ENCODE measurements around the gene SAA2.
"Not testable (repeated sequence)": the region's sequence is repeated elsewhere in the genome, so short reads cannot be mapped to it uniquely, and the experiment has no call there.

Gene SAA2

DNA sequence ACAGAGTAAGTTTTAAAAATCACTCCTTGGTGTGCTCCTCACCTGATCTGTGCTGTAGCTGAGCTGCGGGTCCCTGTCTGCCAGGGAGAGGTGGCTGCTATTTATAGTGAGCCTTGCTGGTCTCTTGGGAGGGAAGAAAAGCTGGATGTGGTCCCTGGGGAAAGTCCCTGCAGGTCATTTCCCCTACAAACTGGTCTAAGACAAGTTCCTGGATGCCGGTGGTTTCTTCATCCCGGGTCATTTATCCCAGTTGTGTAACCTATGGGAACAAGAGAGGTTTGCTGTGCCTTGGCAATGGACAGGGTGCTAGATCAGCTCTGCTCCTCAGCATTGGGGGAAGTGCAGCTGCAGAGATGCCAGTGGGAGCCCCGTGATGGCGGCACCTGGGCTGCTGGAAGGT, at the start of gene SAA2:
TSS of gene SAA2 (minus strand) at position 108 of the 400 bp plus-strand sequence. CDS start 657 bp downstream, outside the sequence.
- DNase-seq: no peak

DNA sequence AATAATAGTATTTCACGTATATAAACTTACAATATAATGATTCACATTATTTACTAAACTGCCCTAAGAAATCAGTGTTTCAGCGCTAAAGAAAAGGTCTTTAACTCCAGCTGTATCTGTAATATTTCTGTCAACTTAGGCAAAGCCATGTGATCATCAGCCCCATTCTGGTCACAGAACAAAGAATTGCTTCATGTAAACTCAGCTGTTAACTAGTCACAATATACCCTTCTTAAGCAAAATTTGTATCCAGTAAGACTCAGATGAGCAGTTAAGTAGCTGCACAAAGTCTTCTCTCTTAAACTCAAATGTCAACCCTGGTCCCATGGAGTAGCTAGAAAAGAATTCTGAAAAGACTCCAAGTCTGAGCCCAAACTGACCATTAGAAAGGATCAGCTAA, 46.8 kb upstream of the SAA2 start:
- no peak for DNase-seq

DNA sequence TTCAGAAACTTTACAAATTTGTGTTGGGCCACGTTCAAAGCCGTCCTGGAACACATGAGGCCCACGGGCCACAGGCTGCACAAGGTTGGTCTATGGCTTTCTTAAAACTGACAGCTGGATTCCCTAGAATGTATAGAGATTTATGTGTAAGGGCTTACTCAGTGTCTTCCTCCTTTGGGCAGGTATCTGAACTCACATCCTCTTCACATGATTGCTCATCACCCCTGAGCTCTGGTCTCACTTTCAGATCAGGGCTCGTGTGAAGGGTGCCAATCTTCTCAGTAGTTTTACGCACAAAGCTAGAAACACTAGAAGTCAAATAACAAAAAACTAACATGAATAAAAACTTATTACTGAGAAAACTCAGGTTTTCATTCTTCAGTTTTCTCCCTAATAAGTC, 46.4 kb upstream of the SAA2 start:
- DNase-seq: no peak

DNA sequence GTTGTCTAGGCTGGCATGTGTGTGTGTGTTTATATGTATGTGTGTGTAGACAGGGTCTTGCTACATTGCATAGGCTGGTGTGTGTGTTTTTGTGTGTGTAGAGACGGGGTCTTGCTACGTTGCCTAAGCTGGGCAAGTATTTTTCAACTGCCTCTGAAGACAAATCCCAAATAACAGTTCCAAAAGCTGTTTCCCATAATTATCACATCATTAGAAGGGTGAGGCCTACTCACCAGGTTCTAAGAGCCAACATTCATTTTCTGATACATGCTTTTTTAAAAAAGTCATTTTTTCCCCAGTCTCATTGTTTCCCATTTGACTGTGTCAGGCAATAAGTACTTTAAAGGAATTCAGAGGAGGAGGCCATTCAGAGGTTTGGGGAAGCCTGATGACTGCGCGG, 40.4 kb upstream of the SAA2 start:
- no peak for DNase-seq

DNA sequence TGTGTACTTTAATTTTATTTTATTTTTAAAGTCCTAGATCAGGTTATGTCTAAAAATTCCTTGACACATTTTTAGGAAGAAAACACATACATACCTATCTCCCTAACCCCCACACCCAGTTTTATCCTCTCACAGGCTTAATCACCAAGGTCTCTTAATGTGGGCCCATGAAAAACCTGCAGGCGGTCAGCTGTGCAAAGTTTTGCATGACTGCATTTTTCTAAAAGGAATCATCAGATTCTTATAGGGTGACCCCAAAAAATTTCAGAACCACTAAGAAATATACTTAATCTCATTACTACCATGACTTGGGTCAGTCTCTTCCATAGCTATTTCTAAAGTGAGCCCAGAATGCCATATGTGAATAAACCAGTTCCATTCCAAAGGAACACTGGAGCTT, 37.4 kb upstream of the SAA2 start:
- no peak for DNase-seq

DNA sequence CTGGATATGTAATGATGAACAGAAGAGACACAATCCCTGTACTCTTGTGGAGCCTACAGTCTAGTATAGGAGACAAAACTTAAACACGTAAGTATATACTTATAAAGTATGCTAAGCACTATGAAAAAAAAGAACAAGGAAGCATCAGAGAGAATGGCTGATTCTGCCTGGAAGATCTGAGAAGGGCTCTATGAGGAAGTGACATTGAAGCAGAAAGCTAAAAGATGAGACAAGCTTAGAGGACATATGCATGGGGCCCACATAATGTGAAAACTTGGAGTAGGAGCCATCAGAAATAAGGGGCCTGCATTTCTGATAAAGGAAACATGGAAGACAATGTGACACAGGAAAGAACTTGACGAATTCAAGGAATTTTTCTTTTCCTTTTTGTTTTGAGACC, 34.2 kb upstream of the SAA2 start:
- no peak for DNase-seq

DNA sequence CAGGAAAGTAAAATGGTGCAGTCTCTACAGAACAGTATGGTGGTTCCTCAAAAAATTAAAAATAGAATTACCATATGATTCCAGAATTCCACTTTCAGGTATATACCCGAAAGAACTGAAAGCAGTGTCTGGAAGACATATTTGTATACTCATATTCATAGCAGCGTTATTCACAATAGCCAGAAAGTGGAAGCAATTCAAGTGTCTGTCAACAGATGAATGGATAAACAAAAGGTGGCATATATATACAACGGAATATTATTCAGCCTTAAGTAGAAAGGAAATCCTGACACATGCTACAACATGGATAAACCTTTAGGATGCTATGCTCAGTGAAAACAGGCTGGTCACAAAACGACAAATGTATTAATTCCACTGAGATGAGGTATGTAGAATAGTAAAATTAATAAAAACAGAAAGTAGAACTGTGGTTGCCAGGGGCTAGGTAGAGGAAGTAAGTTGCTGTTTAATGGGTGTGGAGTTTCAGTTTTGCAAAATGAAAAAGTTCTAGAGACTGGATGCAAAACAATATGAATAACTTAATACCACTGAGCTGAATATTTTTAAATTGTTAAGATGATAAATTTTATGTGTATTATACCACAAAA, 32.1 kb upstream of the SAA2 start:
- DNase-seq: no peak

DNA sequence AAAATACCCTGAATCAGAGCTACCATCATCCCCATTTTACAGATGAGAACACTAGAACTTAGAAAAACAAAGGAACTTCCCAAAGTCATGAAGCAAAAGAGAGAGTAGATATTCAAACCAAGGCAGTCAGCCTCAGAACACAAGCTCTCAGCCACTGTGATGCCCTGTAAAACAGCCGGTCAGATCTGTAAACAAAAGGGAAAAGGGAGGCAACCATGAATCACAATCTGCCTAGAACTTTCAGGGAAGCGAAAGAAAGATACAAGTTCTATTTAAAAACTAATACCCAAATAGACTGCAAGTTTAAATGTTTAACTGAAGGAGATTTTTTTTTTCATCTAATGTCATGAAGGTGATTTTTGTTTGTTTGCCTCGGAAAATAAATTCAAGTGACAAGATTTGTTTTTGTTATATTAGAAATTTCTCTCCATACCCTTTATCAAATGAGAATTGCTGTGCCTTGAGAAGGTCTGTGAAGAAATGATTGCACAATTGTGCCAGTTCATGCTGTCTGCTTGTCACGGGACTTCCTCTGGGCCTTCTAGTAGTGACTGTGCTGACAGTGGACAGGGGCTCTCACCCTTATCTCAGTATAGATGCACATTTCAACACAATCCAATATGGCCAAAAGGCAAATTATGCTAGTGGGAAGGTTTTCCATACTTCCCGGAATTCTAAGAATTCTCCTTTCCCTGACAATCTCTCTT, 29.2 kb upstream of the SAA2 start:
- no peak for DNase-seq

DNA sequence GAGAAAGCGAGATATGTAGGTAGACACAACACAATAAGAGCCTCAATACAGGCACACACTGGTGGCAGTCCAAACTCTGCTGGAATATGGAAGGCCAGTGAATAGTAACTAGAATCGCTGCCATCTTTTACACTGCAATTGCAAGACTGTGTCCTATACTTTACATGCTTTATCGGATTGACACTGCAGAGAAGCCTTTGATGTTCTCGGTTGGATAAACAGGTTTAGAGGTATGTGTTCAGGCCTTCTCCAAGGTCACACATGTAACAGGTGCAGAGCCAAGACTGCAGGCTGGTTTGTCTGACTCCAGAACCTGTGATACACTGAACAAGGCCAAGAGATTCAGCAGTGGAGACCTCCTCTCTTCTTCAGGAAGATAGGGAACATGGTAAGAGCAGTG, 22.7 kb upstream of the SAA2 start:
- DNase-seq: no peak

DNA sequence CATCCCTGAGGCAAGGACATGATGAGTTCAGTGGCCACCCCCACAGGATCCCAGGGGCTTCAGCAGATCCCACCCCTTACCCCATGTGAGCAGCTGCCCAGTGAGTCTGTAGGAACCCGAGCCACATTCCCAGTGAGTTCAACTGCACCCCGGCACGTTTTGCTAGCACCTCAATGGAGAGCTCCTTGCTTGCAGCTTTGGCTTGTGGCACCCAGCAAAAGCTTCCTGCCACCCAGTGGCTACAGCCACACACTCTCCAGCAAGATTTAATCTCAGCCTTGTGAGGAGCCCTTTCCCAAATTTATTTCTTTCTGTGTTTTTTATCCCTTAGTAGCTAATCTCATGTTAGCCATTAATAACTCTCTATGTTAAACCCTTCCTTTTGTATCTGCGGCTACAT, 21.6 kb upstream of the SAA2 start:
- DNase-seq: no peak

DNA sequence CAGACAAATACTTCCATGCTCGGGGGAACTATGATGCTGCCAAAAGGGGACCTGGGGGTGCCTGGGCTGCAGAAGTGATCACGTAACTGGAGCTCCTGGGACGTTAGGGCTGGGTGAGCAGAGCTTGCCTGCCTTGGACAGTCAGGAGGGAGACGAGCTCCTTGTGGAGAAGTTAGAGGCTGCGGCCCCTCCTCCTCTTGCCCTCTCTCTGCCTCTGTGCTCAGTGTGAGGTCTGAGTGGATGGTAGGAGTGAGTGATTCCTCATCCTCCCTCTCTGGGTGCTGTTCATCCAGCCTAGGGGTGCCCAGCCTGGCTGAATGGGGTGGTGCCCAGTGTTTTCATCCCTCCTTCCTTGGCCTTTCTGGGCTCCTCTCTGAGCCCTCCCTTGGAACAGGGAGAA, 20.8 kb upstream of the SAA2 start:
- not testable (repeated sequence) for DNase-seq

DNA sequence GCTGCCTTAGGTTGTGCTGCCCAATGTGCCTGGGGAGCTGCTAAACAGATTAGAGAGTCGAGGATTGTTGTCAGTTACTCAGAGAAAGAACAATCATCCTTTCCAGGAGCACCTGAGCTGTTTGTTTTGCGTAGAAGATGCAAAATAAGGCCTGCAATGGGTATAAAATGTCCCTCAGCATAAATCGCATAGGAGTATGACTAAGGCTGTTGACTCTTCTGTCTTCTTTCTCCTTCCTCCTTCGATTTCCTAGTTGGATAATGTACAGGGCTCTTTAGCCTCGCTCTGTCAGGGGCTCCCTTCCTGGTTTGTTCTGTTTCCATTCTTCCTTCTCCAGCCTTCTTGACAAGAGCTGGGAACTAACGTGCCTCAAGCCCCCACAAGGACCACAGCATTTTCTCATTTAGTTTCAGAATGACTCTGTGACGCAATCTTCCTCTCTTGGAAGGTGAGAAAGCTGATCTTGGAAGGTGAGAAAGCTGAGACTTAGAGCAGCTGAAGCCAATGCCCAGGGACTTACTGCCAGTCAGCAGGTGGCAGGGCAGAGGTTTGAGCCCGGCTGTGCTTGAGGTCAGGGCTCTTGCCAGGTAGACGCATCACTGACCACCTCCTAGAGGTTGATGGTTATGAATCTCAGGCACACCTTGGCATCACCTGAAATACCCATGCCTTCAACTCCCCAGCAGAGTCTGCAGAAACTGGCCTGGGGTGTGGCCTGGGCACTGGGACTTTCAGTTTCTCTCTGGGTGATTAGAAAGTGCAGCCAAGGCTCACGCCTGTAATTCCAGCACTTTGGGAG, 19.1 kb upstream of the SAA2 start:
- DNase-seq: not testable (repeated sequence)

DNA sequence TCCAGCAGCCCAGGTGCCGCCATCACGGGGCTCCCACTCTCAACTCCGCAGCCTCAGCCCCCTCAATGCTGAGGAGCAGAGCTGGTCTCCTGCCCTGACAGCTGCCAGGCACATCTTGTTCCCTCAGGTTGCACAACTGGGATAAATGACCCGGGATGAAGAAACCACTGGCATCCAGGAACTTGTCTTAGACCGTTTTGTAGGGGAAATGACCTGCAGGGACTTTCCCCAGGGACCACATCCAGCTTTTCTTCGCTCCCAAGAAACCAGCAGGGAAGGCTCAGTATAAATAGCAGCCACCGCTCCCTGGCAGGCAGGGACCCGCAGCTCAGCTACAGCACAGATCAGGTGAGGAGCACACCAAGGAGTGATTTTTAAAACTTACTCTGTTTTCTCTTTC, 17.5 kb upstream of the SAA2 start, which contains the start of gene SAA1:
TSS of gene SAA1 (plus strand) at position 316 of the 400 bp plus-strand sequence. CDS start 624 bp downstream, outside the sequence.
- DNase-seq: no peak

DNA sequence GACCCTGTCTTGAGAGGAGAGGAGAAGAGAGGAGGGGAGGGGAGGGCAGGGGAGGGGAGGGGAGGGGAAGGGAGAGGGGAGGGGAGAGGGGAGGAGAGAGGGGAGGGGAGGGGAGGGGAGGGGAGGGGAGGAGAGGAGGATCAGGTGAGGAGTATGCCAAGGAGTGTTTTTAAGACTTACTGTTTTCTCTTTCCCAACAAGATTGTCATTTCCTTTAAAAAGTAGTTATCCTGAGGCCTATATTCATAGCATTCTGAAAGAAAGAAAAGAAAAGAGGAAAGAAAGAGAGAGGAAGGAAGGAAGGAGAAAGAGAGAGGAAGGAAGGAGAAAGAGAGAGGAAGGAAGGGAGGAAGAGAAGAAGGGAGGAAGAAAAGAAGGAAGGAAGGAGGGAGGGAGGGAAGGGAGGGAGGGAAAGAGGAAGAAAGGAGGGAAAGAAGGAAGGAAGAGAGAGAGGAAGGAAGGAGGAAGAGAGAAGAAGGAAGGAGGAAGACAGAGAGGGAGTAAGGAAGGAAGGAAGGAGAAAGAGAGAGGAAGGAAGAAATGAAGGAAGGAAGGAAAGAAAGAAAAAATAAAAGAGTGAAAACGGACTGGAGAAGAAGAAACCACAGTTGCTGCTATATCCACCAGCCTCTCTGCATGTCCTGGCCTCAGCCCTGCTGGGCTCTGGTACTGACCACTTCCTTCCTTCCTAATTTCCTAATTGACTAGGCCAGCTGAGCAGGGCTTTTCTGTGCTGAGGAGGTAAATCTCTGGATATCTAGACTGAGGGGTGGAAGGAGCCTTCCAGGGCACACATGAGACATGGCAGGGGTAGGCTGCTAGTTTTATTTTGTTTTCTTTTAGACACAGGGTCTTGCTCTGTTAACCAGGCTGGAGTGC, 16.4 kb upstream of the SAA2 start:
- DNase-seq: no peak

DNA sequence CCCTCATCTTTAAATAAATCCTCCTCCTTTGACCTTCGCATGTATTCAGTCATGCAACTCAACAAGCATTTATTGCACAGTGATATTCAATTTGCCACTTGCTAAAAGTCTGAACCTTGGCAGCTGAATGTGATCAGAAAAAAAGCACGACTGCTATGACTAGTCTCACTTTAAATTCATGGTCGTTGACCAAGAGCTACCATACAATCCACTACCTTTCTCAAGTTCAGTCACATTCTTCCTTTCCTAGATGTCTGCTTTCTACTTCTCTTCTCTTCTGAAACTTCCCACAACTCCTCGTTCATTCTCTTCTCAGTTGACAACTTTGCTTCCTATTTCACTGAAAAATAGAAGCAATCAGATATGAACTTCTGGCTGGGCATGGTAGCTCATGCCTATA, 15.6 kb upstream of the SAA2 start:
- no peak for DNase-seq

DNA sequence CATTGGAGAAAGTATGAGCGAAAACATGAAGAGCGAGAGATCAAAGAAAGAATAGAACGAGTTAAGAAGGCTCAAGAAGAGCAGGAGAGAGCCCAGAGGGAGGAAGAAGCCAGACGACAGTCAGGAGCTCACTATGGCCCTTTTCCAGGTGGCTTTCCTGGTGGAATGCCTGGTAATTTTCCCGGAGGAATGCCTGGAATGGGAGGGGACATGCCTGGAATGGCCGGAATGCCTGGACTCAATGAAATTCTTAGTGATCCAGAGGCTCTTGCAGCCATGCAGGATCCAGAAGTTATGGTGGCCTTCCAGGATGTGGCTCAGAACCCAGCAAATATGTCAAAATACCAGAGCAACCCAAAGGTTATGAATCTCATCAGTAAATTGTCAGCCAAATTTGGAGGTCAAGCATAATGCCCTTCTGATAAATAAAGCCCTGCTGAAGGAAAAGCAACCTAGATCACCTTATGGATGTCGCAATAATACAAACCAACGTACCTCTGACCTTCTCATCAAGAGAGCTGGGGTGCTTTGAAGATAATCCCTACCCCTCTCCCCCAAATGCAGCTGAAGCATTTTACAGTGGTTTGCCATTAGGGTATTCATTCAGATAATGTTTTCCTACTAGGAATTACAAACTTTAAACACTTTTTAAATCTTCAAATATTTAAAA, 14.3 kb upstream of the SAA2 start:
- not testable (repeated sequence) for DNase-seq

DNA sequence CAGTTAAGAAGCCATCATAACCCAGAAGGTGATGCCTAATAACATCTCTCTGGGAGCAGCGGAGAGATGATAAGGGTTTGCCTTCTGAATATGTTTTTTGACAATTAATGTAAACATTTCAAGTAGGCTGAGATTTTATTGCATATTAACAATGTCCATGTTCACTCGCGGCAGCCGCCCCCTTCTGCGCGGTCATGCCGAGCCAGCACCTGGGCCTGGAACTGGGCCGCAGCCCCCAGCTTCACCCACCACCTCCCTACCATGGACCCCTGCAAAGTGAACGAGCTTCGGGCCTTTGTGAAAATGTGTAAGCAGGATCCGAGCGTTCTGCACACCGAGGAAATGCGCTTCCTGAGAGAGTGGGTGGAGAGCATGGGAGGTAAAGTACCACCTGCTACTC, 13.3 kb upstream of the SAA2 start:
- DNase-seq: no peak

DNA sequence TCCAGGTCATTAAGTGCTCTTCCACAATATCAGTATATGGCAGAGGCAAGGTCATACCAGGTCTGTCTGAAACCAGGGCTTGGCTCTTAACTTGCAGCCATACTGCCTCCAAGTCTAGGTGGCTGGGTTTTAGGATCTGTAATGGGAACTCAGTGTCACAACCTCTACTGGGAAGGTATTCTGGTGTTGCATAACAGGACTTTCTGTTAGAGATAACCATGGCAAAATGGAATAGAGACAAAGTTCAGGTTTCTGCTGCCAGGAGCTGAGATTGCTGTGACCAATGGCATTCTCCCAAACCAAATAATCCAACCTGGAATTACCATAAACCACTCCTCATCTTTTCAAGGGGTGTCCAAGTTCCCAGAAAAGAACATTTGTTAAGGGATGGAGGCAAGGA, 10.8 kb upstream of the SAA2 start:
- DNase-seq: no peak

DNA sequence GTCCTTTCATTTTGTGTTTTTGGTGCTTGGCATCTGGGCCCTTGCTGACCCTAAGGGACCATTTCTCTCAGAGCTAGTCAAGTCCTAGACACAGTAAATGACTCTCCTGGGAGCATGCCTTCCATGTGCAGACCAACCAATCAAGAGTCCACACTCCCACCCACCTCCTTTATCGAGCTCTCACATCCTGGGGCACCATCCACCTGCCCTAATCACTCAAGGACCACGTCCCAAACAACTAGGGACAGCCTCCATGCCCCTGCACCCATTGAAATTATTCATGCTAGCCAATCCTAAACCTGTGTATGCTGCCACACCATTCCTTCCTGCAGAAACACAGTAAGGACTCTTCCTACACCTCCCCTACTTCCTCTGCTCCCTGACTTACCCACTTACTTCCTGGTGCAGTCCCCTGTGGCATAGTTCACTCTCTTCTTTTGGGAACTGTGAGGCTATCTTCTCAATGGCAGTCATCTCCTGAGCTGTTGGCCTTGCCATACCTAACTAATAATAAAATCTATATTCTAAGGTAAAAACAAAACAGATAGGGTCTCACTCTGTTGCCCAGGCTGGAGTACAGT, 6.4 kb upstream of the SAA2 start:
- DNase-seq: no peak

DNA sequence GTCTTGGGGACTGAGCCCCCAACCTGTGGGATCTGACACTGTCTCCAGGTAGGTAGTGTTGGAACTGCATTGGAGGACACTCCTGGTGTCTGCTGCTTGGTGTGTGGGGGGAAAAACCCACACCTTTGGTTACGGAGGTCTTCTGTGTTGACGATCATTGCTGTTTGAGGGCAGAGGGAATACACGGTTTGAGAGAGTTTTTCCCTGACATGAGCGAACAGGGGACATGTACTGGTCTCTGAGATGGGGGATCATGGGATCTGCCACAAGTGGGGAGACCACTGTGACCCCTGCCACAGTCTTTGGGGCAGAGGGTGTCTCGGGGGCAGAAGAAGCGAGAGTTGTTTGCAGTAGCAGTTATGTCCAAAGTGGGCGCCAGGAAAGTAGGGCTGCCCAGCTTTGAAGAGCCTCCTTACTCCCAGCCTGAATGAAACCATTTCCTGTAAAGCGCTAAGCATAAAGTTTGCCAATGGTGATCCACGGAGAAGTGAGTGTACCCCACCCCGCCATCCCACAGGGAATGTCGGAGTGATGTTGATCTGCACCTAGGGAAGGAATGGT, 5.4 kb upstream of the SAA2 start:
- DNase-seq: no peak

DNA sequence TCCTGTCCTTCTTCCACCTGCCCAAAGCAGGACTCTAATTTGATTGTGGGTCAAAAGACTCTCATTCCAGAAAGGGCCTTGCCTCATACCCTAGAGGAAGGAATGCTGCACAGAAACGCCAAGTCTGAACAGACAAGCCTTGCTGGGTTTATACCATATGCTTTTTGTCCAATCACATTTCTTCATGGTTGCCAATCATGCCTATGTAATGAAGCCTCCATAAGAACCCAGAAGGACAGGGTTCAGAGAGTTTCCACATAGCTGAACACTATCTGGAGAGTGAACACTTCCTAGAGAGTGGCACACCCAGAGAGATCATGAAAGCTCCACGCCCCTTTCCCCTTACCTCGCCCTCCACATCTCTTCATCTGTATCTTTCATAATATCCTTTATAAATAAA, 4.8 kb upstream of the SAA2 start:
- DNase-seq: no peak

DNA sequence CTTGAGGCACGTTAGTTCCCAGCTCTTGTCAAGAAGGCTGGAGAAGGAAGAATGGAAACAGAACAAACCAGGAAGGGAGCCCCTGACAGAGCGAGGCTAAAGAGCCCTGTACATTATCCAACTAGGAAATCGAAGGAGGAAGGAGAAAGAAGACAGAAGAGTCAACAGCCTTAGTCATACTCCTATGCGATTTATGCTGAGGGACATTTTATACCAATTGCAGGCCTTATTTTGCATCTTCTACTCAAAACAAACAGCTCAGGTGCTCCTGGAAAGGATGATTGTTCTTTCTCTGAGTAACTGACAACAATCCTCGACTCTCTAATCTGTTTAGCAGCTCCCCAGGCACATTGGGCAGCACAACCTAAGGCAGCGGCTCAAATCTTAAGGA, 1.3 kb downstream of the SAA2 start:
- DNase-seq: not testable (repeated sequence)
